Gastrocnemius medialis (tissue), 4 donors: ENCODE data around the gene LIAS.

Experiments used
- POLR2A ChIP-seq, 2 donors: fragments of 450-650 bp; IDR thresholded peaks; one replicate each; pipeline ENCODE4 v1.6.1; 2017; ENCODE audit warnings: antibody characterized with exemption in 2 of 2, mild to moderate bottlenecking in 2 of 2, moderate library complexity in 2 of 2
- TF ChIP-seq, protein P1 (sequence below), 5 experiments: fragments of 450-650 bp in 3 of 5; fragments of 200-600 bp in 2 of 5; sonication (generic) in 2 of 5; IDR thresholded peaks in 4 of 5; conservative IDR thresholded peaks in 1 of 5; 1 replicate in 4 of 5; 2 replicates in 1 of 5; pipeline ENCODE4 v1.5.1; 2016 to 2019; ENCODE audit warnings: antibody characterized with exemption in 5 of 5, mild to moderate bottlenecking in 3 of 5, moderate library complexity in 3 of 5

DNA sequence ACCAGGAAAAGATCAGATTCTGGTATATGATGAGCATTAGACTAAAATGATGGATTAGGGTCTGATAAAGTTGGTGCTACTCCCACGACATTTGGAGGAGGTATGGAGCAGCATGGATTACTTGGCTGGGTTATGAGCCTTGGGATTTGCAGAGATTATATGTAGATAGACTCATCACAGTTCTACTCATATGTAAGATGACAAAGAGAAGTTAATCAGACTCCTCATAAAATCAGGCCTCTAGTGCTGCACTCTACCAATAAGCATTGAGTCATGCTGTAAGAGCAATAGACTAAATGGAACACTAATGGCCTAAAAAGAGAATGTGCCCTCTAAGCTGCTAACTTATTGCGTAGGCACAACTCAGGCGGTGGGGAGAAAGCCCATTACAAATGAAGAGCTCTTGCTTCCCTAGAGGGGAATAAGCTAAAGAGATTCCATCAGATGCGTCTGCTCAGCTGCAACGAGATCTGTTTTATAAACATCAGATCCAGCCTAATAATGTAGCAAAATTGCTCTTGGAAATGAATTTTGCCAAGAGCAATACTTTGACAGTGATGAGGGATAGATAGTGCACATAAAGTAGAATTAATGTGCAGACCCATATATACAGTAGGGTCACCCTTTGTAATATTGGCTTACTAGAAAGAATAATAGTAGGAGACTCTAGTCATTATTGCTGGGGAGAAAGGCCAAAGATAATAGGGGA is 17.5 kb downstream of the LIAS start:
- TF ChIP-seq, protein P1, sequence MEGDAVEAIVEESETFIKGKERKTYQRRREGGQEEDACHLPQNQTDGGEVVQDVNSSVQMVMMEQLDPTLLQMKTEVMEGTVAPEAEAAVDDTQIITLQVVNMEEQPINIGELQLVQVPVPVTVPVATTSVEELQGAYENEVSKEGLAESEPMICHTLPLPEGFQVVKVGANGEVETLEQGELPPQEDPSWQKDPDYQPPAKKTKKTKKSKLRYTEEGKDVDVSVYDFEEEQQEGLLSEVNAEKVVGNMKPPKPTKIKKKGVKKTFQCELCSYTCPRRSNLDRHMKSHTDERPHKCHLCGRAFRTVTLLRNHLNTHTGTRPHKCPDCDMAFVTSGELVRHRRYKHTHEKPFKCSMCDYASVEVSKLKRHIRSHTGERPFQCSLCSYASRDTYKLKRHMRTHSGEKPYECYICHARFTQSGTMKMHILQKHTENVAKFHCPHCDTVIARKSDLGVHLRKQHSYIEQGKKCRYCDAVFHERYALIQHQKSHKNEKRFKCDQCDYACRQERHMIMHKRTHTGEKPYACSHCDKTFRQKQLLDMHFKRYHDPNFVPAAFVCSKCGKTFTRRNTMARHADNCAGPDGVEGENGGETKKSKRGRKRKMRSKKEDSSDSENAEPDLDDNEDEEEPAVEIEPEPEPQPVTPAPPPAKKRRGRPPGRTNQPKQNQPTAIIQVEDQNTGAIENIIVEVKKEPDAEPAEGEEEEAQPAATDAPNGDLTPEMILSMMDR (IDR thresholded peaks at IDR 0.05 in 4 of 5, conservative IDR thresholded peaks at IDR 0.05 in 1 of 5), result no peak
- no peak for TF ChIP-seq POLR2A (IDR thresholded peaks at IDR 0.05)
